ENCODE results near the gene LPAR1.

Gene LPAR1

DNA sequence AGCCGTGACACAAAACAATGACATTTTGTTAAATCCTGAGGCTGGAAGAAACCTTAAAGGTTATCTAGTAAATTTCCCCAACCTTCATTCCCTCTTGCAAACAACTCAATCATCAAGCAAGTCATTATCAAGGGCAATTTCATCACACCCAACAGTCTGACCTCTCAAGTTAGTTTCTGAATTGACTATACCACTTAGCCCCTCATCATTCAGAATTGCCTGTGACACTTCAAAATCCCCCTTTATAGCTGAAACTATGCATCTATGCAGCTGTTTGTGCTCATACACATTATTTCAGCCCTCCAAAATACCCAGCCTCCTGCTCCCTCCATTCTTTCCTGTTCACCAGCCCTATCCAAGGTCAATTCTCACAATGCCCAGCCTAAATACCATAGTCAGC lies 24.6 kb downstream of the LPAR1 start:
- H3K4me1 ChIP-seq (ENCODE audit: low read length) = no peaks in the 10 kb centered on the region
- no peak overlapping the region for H3K4me3 ChIP-seq (ENCODE audit: low read length)
- DNase-seq = no peak
- TF ChIP-seq EZH2phosphoT487 (IDR thresholded peaks at IDR 0.05; ENCODE audit: low read length) (no peak), EZH2 (optimal IDR thresholded peaks at IDR 0.05; ENCODE audit: low read depth, low read length) (no peak)
- TF ChIP-seq, protein P1, sequence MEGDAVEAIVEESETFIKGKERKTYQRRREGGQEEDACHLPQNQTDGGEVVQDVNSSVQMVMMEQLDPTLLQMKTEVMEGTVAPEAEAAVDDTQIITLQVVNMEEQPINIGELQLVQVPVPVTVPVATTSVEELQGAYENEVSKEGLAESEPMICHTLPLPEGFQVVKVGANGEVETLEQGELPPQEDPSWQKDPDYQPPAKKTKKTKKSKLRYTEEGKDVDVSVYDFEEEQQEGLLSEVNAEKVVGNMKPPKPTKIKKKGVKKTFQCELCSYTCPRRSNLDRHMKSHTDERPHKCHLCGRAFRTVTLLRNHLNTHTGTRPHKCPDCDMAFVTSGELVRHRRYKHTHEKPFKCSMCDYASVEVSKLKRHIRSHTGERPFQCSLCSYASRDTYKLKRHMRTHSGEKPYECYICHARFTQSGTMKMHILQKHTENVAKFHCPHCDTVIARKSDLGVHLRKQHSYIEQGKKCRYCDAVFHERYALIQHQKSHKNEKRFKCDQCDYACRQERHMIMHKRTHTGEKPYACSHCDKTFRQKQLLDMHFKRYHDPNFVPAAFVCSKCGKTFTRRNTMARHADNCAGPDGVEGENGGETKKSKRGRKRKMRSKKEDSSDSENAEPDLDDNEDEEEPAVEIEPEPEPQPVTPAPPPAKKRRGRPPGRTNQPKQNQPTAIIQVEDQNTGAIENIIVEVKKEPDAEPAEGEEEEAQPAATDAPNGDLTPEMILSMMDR (IDR thresholded peaks at IDR 0.05; ENCODE audit: low read length) = no peak
- no peaks in the 10 kb centered on the region for H4K20me1 ChIP-seq (ENCODE audit: insufficient read depth, low read length)
- no peaks in the 10 kb centered on the region for H3K36me3 ChIP-seq (replicated peaks; ENCODE audit: insufficient read depth, low read length)
- H3K79me2 ChIP-seq (ENCODE audit: low read length) = no peaks in the 10 kb centered on the region
- no peaks in the 10 kb centered on the region for H3F3A ChIP-seq (ENCODE audit: insufficient read depth, low read length)
- H3K9me2 ChIP-seq (replicated peaks; ENCODE audit: insufficient read depth, low read length) = no peaks in the 10 kb centered on the region
- no peaks in the 10 kb centered on the region for H3K27me3 ChIP-seq (replicated peaks; ENCODE audit: insufficient read depth, low read length)
- H3K4me2 ChIP-seq (ENCODE audit: low read depth, low read length) = no peak overlapping the region
- H2AFZ ChIP-seq (ENCODE audit: low read length) = no peak overlapping the region
- H3K9ac ChIP-seq (ENCODE audit: low read length) = no peak overlapping the region
- no peaks in the 10 kb centered on the region for H3K9me3 ChIP-seq (replicated peaks; ENCODE audit: insufficient read depth, low read length)
- no peak overlapping the region for H3K27ac ChIP-seq (ENCODE audit: low read length)

GRCh38 chr9:111013250-111013649 lies 25.0 kb downstream of the LPAR1 start:
- H3K4me2 ChIP-seq (ENCODE audit: low read depth, low read length) = no peak overlapping the region
- no peak overlapping the region for H3K27ac ChIP-seq (ENCODE audit: low read length)
- no peak overlapping the region for H2AFZ ChIP-seq (ENCODE audit: low read length)
- no peak overlapping the region for H3K4me3 ChIP-seq (ENCODE audit: low read length)
- no peaks in the 10 kb centered on the region for H3K9me2 ChIP-seq (replicated peaks; ENCODE audit: insufficient read depth, low read length)
- H3K27me3 ChIP-seq (replicated peaks; ENCODE audit: insufficient read depth, low read length) = no peaks in the 10 kb centered on the region
- TF ChIP-seq EZH2phosphoT487 (IDR thresholded peaks at IDR 0.05; ENCODE audit: low read length) (no peak), EZH2 (optimal IDR thresholded peaks at IDR 0.05; ENCODE audit: low read depth, low read length) (no peak)
- TF ChIP-seq, protein P1 (IDR thresholded peaks at IDR 0.05; ENCODE audit: low read length) = no peak
- H3K9ac ChIP-seq (ENCODE audit: low read length) = no peak overlapping the region
- no peaks in the 10 kb centered on the region for H4K20me1 ChIP-seq (ENCODE audit: insufficient read depth, low read length)
- H3K79me2 ChIP-seq (ENCODE audit: low read length) = no peaks in the 10 kb centered on the region
- no peaks in the 10 kb centered on the region for H3K36me3 ChIP-seq (replicated peaks; ENCODE audit: insufficient read depth, low read length)
- DNase-seq = no peak
- no peaks in the 10 kb centered on the region for H3F3A ChIP-seq (ENCODE audit: insufficient read depth, low read length)
- H3K9me3 ChIP-seq (replicated peaks; ENCODE audit: insufficient read depth, low read length) = no peaks in the 10 kb centered on the region
- no peaks in the 10 kb centered on the region for H3K4me1 ChIP-seq (ENCODE audit: low read length)

- no peak overlapping the region for H2AFZ ChIP-seq (ENCODE audit: low read length)
- H3K4me1 ChIP-seq (ENCODE audit: low read length) = no peaks in the 10 kb centered on the region
- H3K9me3 ChIP-seq (replicated peaks; ENCODE audit: insufficient read depth, low read length) = no peaks in the 10 kb centered on the region
- TF ChIP-seq EZH2phosphoT487 (IDR thresholded peaks at IDR 0.05; ENCODE audit: low read length) (no peak), EZH2 (optimal IDR thresholded peaks at IDR 0.05; ENCODE audit: low read depth, low read length) (no peak)
- TF ChIP-seq, protein P1 (IDR thresholded peaks at IDR 0.05; ENCODE audit: low read length) = no peak
- no peak overlapping the region for H3K4me2 ChIP-seq (ENCODE audit: low read depth, low read length)
- no peaks in the 10 kb centered on the region for H3F3A ChIP-seq (ENCODE audit: insufficient read depth, low read length)
- no peaks in the 10 kb centered on the region for H4K20me1 ChIP-seq (ENCODE audit: insufficient read depth, low read length)
- DNase-seq = no peak
- H3K4me3 ChIP-seq (ENCODE audit: low read length) = no peak overlapping the region
- H3K27ac ChIP-seq (ENCODE audit: low read length) = no peak overlapping the region
- H3K36me3 ChIP-seq (replicated peaks; ENCODE audit: insufficient read depth, low read length) = no peaks in the 10 kb centered on the region
- H3K79me2 ChIP-seq (ENCODE audit: low read length) = no peaks in the 10 kb centered on the region
- no peak overlapping the region for H3K9ac ChIP-seq (ENCODE audit: low read length)
- H3K27me3 ChIP-seq (replicated peaks; ENCODE audit: insufficient read depth, low read length) = no peaks in the 10 kb centered on the region
- no peaks in the 10 kb centered on the region for H3K9me2 ChIP-seq (replicated peaks; ENCODE audit: insufficient read depth, low read length)
These were observed 29.9 kb downstream of the LPAR1 start for GRCh38 chr9:111008158-111009075.

All from MM.1S (cell line).